KMS-11 (cell line): Measurements from ENCODE around the gene SLC22A4.

Source experiments
- H2AFZ ChIP-seq: fragments of 200-600 bp; sonication (generic); 2 replicates; pipeline ENCODE4 v1.6.1; 2016; ENCODE audit warnings: antibody characterized with exemption, mixed run types, low read depth
- H3K27ac ChIP-seq: fragments of 200-600 bp; sonication (generic); 2 replicates; pipeline ENCODE4 v1.6.1; 2016; ENCODE audit warnings: mild to moderate bottlenecking, mixed run types
- H3K27me3 ChIP-seq: fragments of 200-600 bp; sonication (generic); 2 replicates; pipeline ENCODE4 v1.6.1; 2017; ENCODE audit warnings: mild to moderate bottlenecking, low read depth, mixed run types, moderate library complexity; ENCODE audit not compliant: insufficient read depth
- H3K36me3 ChIP-seq: fragments of 200-600 bp; sonication (generic); 2 replicates; pipeline ENCODE4 v1.6.1; 2017; ENCODE audit warnings: mild to moderate bottlenecking, mixed run types; ENCODE audit not compliant: insufficient read depth
- H3K4me1 ChIP-seq: fragments of 200-600 bp; sonication (generic); 2 replicates; pipeline ENCODE4 v1.6.1; 2016; ENCODE audit warnings: mild to moderate bottlenecking, low read depth, mixed run types; ENCODE audit not compliant: poor library complexity, severe bottlenecking
- H3K4me2 ChIP-seq: fragments of 200-600 bp; sonication (generic); 2 replicates; pipeline ENCODE4 v1.7.0; 2016; ENCODE audit warnings: mild to moderate bottlenecking, mixed run types
- H3K4me3 ChIP-seq: fragments of 200-600 bp; sonication (generic); IDR thresholded peaks from 2 replicates; pipeline ENCODE4 v1.6.1; 2017; ENCODE audit warnings: low read depth, low read length, mixed read lengths; ENCODE audit not compliant: insufficient read depth
- H3K79me2 ChIP-seq: fragments of 200-600 bp; sonication (generic); 2 replicates; pipeline ENCODE4 v1.6.1; 2016; ENCODE audit warnings: low read depth, mixed run types; ENCODE audit not compliant: insufficient read depth
- H3K9ac ChIP-seq: fragments of 200-600 bp; sonication (generic); 2 replicates; pipeline ENCODE4 v1.6.1; 2016; ENCODE audit warnings: mild to moderate bottlenecking, mixed run types
- H4K20me1 ChIP-seq: fragments of 200-600 bp; sonication (generic); 2 replicates; pipeline ENCODE4 v1.6.1; 2016; ENCODE audit warnings: mild to moderate bottlenecking, mixed run types; ENCODE audit not compliant: insufficient read depth
- TF ChIP-seq, protein P1 (sequence below): fragments of 200-600 bp; sonication (generic); conservative IDR thresholded peaks from 2 replicates; pipeline ENCODE4 v1.6.1; 2017; ENCODE audit warnings: low read depth, mild to moderate bottlenecking, antibody characterized with exemption, low read length, moderate library complexity, mixed read lengths

Gene SLC22A4

DNA sequence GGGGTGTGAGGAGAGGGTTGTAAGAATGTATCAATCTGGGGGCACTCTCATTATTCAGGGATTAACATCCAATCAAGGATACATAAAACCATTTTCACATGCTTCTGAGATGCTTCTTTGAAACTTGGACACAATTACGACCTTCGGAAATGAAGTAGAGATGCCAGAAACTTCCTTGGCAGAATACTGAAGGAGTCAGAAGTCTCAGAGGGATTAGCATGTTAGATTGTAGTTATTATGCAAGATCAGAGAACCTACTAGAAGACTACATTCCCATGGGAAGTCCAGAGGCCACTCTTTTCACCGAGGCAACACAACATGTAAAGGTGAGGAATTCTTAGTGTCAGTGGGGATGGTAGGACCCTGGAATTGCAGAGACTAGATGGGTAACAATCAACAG lies 5.1 kb upstream of the SLC22A4 start:
- no peaks in the 10 kb centered on the region for H3K27me3 ChIP-seq
- H3K4me1 ChIP-seq, result peaks cover 23% of the 10 kb centered on the region
- TF ChIP-seq, protein P1, sequence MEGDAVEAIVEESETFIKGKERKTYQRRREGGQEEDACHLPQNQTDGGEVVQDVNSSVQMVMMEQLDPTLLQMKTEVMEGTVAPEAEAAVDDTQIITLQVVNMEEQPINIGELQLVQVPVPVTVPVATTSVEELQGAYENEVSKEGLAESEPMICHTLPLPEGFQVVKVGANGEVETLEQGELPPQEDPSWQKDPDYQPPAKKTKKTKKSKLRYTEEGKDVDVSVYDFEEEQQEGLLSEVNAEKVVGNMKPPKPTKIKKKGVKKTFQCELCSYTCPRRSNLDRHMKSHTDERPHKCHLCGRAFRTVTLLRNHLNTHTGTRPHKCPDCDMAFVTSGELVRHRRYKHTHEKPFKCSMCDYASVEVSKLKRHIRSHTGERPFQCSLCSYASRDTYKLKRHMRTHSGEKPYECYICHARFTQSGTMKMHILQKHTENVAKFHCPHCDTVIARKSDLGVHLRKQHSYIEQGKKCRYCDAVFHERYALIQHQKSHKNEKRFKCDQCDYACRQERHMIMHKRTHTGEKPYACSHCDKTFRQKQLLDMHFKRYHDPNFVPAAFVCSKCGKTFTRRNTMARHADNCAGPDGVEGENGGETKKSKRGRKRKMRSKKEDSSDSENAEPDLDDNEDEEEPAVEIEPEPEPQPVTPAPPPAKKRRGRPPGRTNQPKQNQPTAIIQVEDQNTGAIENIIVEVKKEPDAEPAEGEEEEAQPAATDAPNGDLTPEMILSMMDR, result no peak

DNA sequence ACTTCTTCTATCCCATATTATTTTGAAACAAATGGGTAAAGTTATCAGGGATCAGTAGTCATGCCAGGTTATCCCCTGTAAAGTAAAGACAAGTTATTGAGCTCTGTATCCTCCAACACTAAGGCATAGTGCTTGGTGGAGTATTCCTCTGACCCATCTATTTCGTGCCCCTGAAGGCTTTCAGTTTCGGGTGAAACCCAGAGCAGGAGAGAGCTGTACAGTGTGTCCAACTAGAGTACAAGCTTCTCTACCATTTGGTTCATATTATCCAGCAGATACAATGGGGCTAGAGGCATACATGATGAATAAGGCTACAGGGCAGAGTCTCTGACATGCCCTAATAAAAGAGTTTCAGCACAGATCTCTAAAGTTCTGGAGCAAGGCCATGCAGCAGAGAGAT lies 3.2 kb upstream of the SLC22A4 start:
- peaks cover 23% of the 10 kb centered on the region for H3K4me1 ChIP-seq
- no peak overlapping the region for H3K4me3 ChIP-seq
- H4K20me1 ChIP-seq, result no peaks in the 10 kb centered on the region
- no peak overlapping the region for H3K9ac ChIP-seq
- H3K79me2 ChIP-seq, result no peaks in the 10 kb centered on the region
- no peaks in the 10 kb centered on the region for H3K36me3 ChIP-seq
- peaks cover 8% of the 10 kb centered on the region; the same call in 1 of the 2 replicates for H3K27me3 ChIP-seq
- peak overlapping the region; percentile 27; the same call in 1 of the 2 replicates for H3K4me2 ChIP-seq
- H2AFZ ChIP-seq, result peak overlapping the region; percentile 16; the same call in 1 of the 2 replicates
- TF ChIP-seq, protein P1, result no peak
- no peak overlapping the region for H3K27ac ChIP-seq

More for the DNA sequence above, 5.1 kb upstream of the SLC22A4 start:
- Histone ChIP-seq H3K27ac (no peak overlapping the region), H4K20me1 (no peaks in the 10 kb centered on the region), H3K4me2 (no peak overlapping the region), H3K9ac (no peak overlapping the region), H3K4me3 (no peak overlapping the region), H3K79me2 (no peaks in the 10 kb centered on the region), H2AFZ (no peak overlapping the region), H3K36me3 (no peaks in the 10 kb centered on the region)

DNA sequence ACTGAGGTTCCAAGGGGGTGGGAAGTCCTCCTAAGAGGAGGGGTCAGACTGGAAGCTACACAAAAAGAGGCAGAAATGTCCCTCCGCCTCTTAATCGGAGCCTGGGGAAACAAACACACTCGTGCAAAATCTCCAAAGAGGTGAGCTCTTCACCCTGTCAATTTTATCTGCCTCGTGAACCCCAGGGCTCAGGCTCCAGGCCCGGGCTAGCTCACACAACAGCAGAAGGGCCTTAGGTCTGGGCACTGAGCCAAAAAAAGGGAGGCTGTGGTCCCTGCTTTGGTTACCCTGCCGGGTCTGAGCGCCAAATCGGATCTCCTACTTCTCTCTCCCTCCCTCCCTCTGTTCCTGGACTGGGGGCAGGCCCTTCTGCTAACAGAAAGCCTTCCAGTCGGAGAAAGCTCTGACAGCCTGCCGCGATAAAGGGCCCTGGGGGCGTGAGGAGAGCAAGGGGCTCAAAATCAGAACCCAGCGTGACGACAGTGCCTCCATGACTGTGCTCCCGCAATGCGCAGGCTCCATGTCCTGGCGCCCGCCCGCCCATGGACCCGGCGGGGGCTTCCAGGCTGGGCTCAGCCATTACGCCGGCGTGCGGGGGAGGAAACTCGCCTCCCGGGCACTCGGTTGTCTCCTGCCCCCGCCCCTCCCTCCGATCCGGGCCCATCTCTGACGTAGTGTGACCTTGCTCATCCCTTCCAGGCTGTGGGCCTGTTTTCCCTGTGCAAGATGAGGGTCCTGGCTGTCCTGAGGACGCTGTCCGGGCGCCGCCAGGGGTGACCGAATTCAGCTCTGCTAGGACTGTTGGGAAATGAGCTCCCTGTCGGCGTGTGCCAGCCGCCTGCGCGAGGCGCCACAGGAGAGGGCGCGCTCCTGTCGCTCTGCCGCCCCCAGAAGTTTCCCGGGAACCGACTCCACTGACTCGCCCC lies 865 bp upstream of the SLC22A4 start:
- Histone ChIP-seq H2AFZ (peak overlapping the region; percentile 98), H4K20me1 (no peaks in the 10 kb centered on the region), H3K4me2 (peak overlapping the region; percentile 87), H3K4me1 (peaks cover 23% of the 10 kb centered on the region), H3K27me3 (peaks cover 8% of the 10 kb centered on the region; the same call in 1 of the 2 replicates), H3K27ac (peak overlapping the region; percentile 89), H3K9ac (peak overlapping the region; percentile 98), H3K36me3 (no peaks in the 10 kb centered on the region), H3K79me2 (no peaks in the 10 kb centered on the region), H3K4me3 (no peak overlapping the region)
- TF ChIP-seq, protein P1, result no peak

DNA sequence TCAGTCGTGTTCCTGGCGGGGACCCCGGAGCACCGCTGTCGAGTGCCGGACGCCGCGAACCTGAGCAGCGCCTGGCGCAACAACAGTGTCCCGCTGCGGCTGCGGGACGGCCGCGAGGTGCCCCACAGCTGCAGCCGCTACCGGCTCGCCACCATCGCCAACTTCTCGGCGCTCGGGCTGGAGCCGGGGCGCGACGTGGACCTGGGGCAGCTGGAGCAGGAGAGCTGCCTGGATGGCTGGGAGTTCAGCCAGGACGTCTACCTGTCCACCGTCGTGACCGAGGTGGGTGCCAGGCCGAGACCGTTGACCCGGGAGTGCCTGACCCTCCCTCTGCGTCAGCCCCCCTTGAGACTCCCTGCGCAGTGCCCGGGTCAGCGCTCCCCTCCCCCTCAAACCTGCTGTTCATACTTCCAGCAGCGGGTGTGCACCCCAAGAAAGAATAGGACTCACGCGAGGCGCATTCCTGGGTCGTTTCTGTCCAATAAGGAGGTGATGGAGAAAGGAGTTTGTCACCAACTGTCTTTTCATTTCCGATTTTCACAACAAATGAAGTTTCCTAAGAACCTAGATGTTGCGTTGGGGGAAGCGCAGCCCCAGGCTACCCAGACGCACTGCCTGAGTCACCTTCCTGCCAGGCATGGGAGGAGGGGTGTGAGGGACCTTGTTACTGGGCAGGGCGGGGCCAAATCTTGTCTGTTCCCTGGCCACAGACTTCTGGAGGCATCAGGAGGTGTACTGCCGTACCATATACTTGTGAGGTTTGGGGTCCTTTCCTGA lies 722 bp downstream of the SLC22A4 start:
- Histone ChIP-seq H4K20me1 (no peaks in the 10 kb centered on the region), H3K36me3 (no peaks in the 10 kb centered on the region), H3K79me2 (no peaks in the 10 kb centered on the region), H2AFZ (peak overlapping the region; percentile 98), H3K4me2 (peak overlapping the region; percentile 87), H3K9ac (peak overlapping the region; percentile 98; the same call in 1 of the 2 replicates), H3K27me3 (peaks cover 8% of the 10 kb centered on the region; the same call in 1 of the 2 replicates), H3K4me1 (peaks cover 23% of the 10 kb centered on the region), H3K4me3 (no peak overlapping the region), H3K27ac (no peak overlapping the region)
- TF ChIP-seq, protein P1, result no peak
